ENCODE results near the gene DMD. TPM values are rescaled to one million over a fixed set of nuclear protein-coding genes. Genes with fewer than 3 reads are reported as not detected.

The DMD gene
- total RNA-seq, 2 donors from 2014 or later, result 19.6 to 24.9 TPM

GRCh38 chrX:33045882-33046281, 165.5 kb downstream of the DMD start:
- WGBS, 2 experiments (ENCODE audit: insufficient coverage in 1 of 2, insufficient read length in 1 of 2), result 94% methylated on average over 2 of the region's 2 CpGs; no CpG with 5 or more reads in 1 of the 2 experiments
- Histone ChIP-seq H3K27me3 (ENCODE audit: control insufficient read depth, insufficient read depth, low read length, poor library complexity, severe bottlenecking) (no peaks in the 10 kb centered on the region), H3K4me1 (ENCODE audit: control insufficient read depth, insufficient read depth, low read length) (no peaks in the 10 kb centered on the region), H3K27ac (ENCODE audit: low read depth, low read length) (no peak overlapping the region), H3K9ac (ENCODE audit: extremely low read depth, low read length, poor library complexity, severe bottlenecking) (no peak overlapping the region), H3K9me3 (ENCODE audit: control insufficient read depth, low read length) (peaks cover 16% of the 10 kb centered on the region), H3K4me3 (ENCODE audit: low read length) (no peak overlapping the region), H3K36me3 (ENCODE audit: control insufficient read depth, insufficient read depth, low read length) (no peaks in the 10 kb centered on the region)
- Mint-ChIP-seq H3K9me3 (peaks cover 34% of the 10 kb centered on the region), H3K4me3 (no peak overlapping the region), H3K4me1 (peaks cover 4% of the 10 kb centered on the region), H3K27me3 (ENCODE audit: insufficient read depth) (no peaks in the 10 kb centered on the region), H3K36me3 (ENCODE audit: low read depth) (peaks cover 11% of the 10 kb centered on the region), H3K27ac (no peak overlapping the region)
- TF ChIP-seq, protein P1, sequence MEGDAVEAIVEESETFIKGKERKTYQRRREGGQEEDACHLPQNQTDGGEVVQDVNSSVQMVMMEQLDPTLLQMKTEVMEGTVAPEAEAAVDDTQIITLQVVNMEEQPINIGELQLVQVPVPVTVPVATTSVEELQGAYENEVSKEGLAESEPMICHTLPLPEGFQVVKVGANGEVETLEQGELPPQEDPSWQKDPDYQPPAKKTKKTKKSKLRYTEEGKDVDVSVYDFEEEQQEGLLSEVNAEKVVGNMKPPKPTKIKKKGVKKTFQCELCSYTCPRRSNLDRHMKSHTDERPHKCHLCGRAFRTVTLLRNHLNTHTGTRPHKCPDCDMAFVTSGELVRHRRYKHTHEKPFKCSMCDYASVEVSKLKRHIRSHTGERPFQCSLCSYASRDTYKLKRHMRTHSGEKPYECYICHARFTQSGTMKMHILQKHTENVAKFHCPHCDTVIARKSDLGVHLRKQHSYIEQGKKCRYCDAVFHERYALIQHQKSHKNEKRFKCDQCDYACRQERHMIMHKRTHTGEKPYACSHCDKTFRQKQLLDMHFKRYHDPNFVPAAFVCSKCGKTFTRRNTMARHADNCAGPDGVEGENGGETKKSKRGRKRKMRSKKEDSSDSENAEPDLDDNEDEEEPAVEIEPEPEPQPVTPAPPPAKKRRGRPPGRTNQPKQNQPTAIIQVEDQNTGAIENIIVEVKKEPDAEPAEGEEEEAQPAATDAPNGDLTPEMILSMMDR (conservative IDR thresholded peaks at IDR 0.05), result no peak
- no peak for DNase-seq

DNA sequence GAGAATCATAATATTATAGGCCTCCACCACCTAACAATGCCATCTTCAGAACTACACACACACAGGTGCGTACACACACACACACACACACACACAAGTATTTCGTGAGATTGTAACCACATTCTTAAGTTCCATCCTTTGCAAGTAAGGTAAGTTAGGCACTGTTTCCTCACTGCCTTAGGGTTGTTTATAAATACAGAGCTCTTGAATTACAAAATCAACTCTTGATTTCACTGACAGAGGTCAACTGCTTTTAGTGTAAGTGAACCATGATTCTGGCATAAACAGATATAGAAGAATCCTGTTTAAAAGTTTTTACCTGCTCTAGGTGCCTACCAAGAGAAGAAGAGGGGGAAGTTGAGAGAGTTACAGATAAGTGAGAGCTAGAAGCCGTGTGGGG, 166.1 kb downstream of the DMD start:
- H3K4me1 ChIP-seq (ENCODE audit: control insufficient read depth, insufficient read depth, low read length), result no peaks in the 10 kb centered on the region
- no peaks in the 10 kb centered on the region for H3K27me3 ChIP-seq (ENCODE audit: control insufficient read depth, insufficient read depth, low read length, poor library complexity, severe bottlenecking)
- peaks cover 16% of the 10 kb centered on the region for H3K9me3 ChIP-seq (ENCODE audit: control insufficient read depth, low read length)
- no peak overlapping the region for H3K4me3 ChIP-seq (ENCODE audit: low read length)
- H3K36me3 Mint-ChIP-seq (ENCODE audit: low read depth), result peaks cover 16% of the 10 kb centered on the region
- H3K9me3 Mint-ChIP-seq, result peaks cover 40% of the 10 kb centered on the region
- H3K36me3 ChIP-seq (ENCODE audit: control insufficient read depth, insufficient read depth, low read length), result no peaks in the 10 kb centered on the region
- H3K9ac ChIP-seq (ENCODE audit: extremely low read depth, low read length, poor library complexity, severe bottlenecking), result no peak overlapping the region
- H3K4me3 Mint-ChIP-seq, result no peak overlapping the region
- TF ChIP-seq, protein P1 (conservative IDR thresholded peaks at IDR 0.05), result no peak
- H3K27ac Mint-ChIP-seq, result no peak overlapping the region
- peaks cover 4% of the 10 kb centered on the region for H3K4me1 Mint-ChIP-seq
- no peak overlapping the region for H3K27ac ChIP-seq (ENCODE audit: low read depth, low read length)
- WGBS, 2 experiments (ENCODE audit: insufficient coverage in 1 of 2, insufficient read length in 1 of 2), result 100% methylated on average over 2 of the region's 3 CpGs; no CpG with 5 or more reads in 1 of the 2 experiments
- H3K27me3 Mint-ChIP-seq (ENCODE audit: insufficient read depth), result no peaks in the 10 kb centered on the region
- DNase-seq, result no peak

- TF ChIP-seq, protein P1 (conservative IDR thresholded peaks at IDR 0.05), result no peak
- H3K27ac ChIP-seq (ENCODE audit: low read depth, low read length), result no peak overlapping the region
- H3K4me1 ChIP-seq (ENCODE audit: control insufficient read depth, insufficient read depth, low read length), result no peaks in the 10 kb centered on the region
- H3K36me3 Mint-ChIP-seq (ENCODE audit: low read depth), result peaks cover 19% of the 10 kb centered on the region
- H3K4me3 Mint-ChIP-seq, result no peak overlapping the region
- no peak overlapping the region for H3K9ac ChIP-seq (ENCODE audit: extremely low read depth, low read length, poor library complexity, severe bottlenecking)
- H3K4me1 Mint-ChIP-seq, result no peaks in the 10 kb centered on the region
- H3K9me3 ChIP-seq (ENCODE audit: control insufficient read depth, low read length), result peaks cover 16% of the 10 kb centered on the region
- H3K4me3 ChIP-seq (ENCODE audit: low read length), result no peak overlapping the region
- H3K9me3 Mint-ChIP-seq, result peaks cover 48% of the 10 kb centered on the region
- H3K27ac Mint-ChIP-seq, result no peak overlapping the region
- no peaks in the 10 kb centered on the region for H3K36me3 ChIP-seq (ENCODE audit: control insufficient read depth, insufficient read depth, low read length)
- H3K27me3 Mint-ChIP-seq (ENCODE audit: insufficient read depth), result no peaks in the 10 kb centered on the region
- WGBS, 2 experiments (ENCODE audit: insufficient coverage in 1 of 2, insufficient read length in 1 of 2), result 97 to 100% methylated on average over 6 to 22 of the region's 22 CpGs
- H3K27me3 ChIP-seq (ENCODE audit: control insufficient read depth, insufficient read depth, low read length, poor library complexity, severe bottlenecking), result no peaks in the 10 kb centered on the region
- no peak for DNase-seq
Measured at GRCh38 chrX:33041141-33041540, 170.2 kb downstream of the DMD start.
